Measurements from ENCODE around the gene OR6C2.
"Not testable (repeated sequence)": the region's sequence is repeated elsewhere in the genome, so short reads cannot be mapped to it uniquely, and the experiment has no call there.

Gene OR6C2

GRCh38 chr12:55446326-55446725 is 2.5 kb downstream of the OR6C2 start:
- TF ChIP-seq, protein P1, sequence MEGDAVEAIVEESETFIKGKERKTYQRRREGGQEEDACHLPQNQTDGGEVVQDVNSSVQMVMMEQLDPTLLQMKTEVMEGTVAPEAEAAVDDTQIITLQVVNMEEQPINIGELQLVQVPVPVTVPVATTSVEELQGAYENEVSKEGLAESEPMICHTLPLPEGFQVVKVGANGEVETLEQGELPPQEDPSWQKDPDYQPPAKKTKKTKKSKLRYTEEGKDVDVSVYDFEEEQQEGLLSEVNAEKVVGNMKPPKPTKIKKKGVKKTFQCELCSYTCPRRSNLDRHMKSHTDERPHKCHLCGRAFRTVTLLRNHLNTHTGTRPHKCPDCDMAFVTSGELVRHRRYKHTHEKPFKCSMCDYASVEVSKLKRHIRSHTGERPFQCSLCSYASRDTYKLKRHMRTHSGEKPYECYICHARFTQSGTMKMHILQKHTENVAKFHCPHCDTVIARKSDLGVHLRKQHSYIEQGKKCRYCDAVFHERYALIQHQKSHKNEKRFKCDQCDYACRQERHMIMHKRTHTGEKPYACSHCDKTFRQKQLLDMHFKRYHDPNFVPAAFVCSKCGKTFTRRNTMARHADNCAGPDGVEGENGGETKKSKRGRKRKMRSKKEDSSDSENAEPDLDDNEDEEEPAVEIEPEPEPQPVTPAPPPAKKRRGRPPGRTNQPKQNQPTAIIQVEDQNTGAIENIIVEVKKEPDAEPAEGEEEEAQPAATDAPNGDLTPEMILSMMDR (IDR thresholded peaks at IDR 0.05; ENCODE audit: low read depth, low read length), result no peak
- Histone ChIP-seq H3K27me3 (no peaks in the 10 kb centered on the region; the same call in 1 of the 2 replicates), H3K4me3 (ENCODE audit: low read depth, low read length) (no peak overlapping the region), H3K36me3 (no peaks in the 10 kb centered on the region), H3K4me1 (no peaks in the 10 kb centered on the region), H3K9me3 (no peaks in the 10 kb centered on the region)
- DNase-seq, result no peak

- DNase-seq, result no peak
- H3K4me1 ChIP-seq, result no peaks in the 10 kb centered on the region
- no peaks in the 10 kb centered on the region for H3K9me3 ChIP-seq
- H3K36me3 ChIP-seq, result no peaks in the 10 kb centered on the region
- TF ChIP-seq, protein P1 (IDR thresholded peaks at IDR 0.05; ENCODE audit: low read depth, low read length), result no peak
- H3K4me3 ChIP-seq (ENCODE audit: low read depth, low read length), result no peak overlapping the region
- H3K27me3 ChIP-seq, result no peaks in the 10 kb centered on the region
Measured at GRCh38 chr12:55448825-55449224, 4.9 kb downstream of the OR6C2 start.

GRCh38 chr12:55464926-55465325 is 21.1 kb downstream of the OR6C2 start:
- not testable (repeated sequence) for DNase-seq, H3K27me3 ChIP-seq

GRCh38 chr12:55467836-55468235 is 24.0 kb downstream of the OR6C2 start:
- TF ChIP-seq, protein P1 (IDR thresholded peaks at IDR 0.05; ENCODE audit: low read depth, low read length), result no peak
- no peak overlapping the region for H3K4me3 ChIP-seq (ENCODE audit: low read depth, low read length)
- no peaks in the 10 kb centered on the region for H3K9me3 ChIP-seq
- H3K4me1 ChIP-seq, result no peaks in the 10 kb centered on the region
- DNase-seq, result no peak
- H3K27me3 ChIP-seq, result peaks cover 3% of the 10 kb centered on the region; the same call in 1 of the 2 replicates
- no peaks in the 10 kb centered on the region for H3K36me3 ChIP-seq

More at GRCh38 chr12:55464926-55465325, 21.1 kb downstream of the OR6C2 start:
- not testable (repeated sequence) for H3K36me3 ChIP-seq; H3K4me1 ChIP-seq; H3K4me3 ChIP-seq (ENCODE audit: low read depth, low read length); H3K9me3 ChIP-seq

DNA sequence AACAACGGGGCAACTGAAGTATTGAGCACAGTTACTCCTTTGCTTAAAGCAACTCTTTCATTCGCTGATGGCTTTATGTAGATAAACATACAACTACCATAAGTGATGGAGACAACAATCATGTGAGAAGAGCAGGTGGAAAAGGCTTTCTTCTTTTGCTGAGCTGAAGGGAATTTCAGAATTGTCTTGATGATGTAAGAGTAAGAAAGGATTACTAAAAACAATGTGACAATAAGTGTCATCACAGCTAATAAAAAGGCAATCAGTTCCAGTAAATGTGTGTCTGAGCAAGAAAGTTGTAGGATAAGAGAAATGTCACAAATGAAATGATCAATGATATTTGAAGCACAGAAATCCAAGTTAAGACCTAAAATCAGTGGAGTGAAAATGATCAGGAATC is 25.4 kb downstream of the OR6C2 start:
- Histone ChIP-seq H3K27me3 (peaks cover 3% of the 10 kb centered on the region; the same call in 1 of the 2 replicates), H3K4me1 (no peaks in the 10 kb centered on the region), H3K36me3 (no peaks in the 10 kb centered on the region), H3K9me3 (no peaks in the 10 kb centered on the region), H3K4me3 (ENCODE audit: low read depth, low read length) (no peak overlapping the region)
- no peak for DNase-seq
- TF ChIP-seq, protein P1 (IDR thresholded peaks at IDR 0.05; ENCODE audit: low read depth, low read length), result no peak

DNA sequence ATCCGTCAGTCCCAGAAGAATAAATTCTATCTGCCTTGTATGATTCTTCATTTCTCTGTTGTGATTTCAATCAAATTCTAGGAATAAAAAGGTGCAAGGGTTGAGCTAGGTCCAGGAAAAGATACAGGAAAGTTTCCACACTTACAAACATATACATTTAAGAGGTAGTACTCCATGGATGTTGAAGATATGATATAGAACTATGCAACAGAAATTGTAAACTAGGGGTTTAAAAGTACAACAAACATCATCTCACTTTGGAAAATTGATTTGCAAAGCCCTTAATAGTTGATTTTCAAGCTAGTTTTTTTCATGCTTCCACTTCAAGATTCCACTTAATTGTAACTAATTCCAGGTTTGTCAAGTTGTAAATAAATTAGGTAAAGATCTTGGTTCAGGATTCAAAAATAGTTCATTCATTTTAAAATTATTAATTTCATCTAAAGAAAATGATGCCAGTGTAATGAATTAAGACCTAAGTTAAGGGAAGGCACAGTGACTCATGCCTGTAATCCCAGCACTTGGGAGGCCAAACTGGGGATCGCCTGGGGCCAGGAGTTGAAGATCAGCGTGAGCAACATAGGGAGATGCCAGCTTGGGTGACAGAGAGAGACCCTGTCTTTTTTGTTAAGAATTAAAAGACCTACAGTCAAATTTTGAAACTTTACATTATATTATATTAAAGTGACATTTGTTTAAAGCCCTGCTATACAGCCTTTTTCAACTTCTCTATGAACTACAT is 26.4 kb downstream of the OR6C2 start, which contains the start of gene OR6C70:
OR6C70 (minus strand) TSS at position 51 of the 742 bp plus-strand sequence; CDS start at position 51, 0 bp downstream.
- no peak for DNase-seq

More for the DNA sequence above, 26.4 kb downstream of the OR6C2 start, which contains the start of gene OR6C70:
- no peaks in the 10 kb centered on the region for H3K9me3 ChIP-seq
- peaks cover 3% of the 10 kb centered on the region; the same call in 1 of the 2 replicates for H3K27me3 ChIP-seq
- H3K4me1 ChIP-seq, result no peaks in the 10 kb centered on the region
- H3K36me3 ChIP-seq, result no peaks in the 10 kb centered on the region
- H3K4me3 ChIP-seq (ENCODE audit: low read depth, low read length), result no peak within 1 kb of the TSS
- TF ChIP-seq, protein P1 (IDR thresholded peaks at IDR 0.05; ENCODE audit: low read depth, low read length), result no peak
